NB4 (cell line): ENCODE measurements around the gene CNTNAP3.
"Not testable (repeated sequence)": the region's sequence is repeated elsewhere in the genome, so short reads cannot be mapped to it uniquely, and the experiment has no call there.

Experiments
- DNase-seq: peaks from one replicate; pipeline ENCODE4 v3.0.0; 2010; ENCODE audit warnings: low read depth
- H3K4me3 ChIP-seq: one replicate; pipeline ENCODE4 v1.5.1; 2011; ENCODE audit warnings: mild to moderate bottlenecking, low read depth, low read length, moderate library complexity

Gene CNTNAP3

GRCh38 chr9:39028168-39028567 lies 259.8 kb downstream of the CNTNAP3 start:
- DNase-seq, H3K4me3 ChIP-seq: not testable (repeated sequence)

- H3K4me3 ChIP-seq, DNase-seq: not testable (repeated sequence)
Observed at GRCh38 chr9:39025911-39026588, 261.9 kb downstream of the CNTNAP3 start.
